OCI-LY3 (cell line): ENCODE results near the gene BRI3.

Experiments
- CTCF ChIP-seq: fragments of 200-600, 300-600 bp; sonication (generic); IDR thresholded peaks from 2 replicates; pipeline ENCODE4 v1.5.1; 2014; ENCODE audit warnings: antibody characterized with exemption, low read length, low read depth
- EZH2phosphoT487 ChIP-seq: fragments of 200-600 bp; shearing (Covaris generic); IDR thresholded peaks from 2 replicates; pipeline ENCODE4 v1.6.1; 2018; ENCODE audit warnings: antibody characterized with exemption, mixed run types, low read depth

DNA sequence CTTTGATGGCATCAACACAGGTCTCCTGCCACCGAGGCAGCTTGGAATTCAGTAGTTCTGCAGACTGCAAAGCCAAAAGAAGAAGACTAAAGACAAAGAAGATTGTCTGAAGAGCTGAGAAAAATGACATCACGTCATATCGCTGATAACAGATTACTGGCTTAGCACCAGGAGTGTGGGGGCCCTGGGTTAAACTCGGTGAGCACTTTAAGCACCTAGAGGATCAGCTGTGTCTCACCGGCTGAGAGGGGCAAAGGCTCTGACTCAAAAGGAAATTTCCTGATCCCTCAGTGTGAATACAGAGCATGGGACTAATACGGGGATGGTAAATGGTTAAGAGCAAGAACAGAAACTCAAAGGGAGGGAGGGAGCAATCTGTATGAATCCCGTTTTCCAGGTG, 30.7 kb downstream of the BRI3 start:
- TF ChIP-seq CTCF (no peak), EZH2phosphoT487 (no peak)
